Loucy (cell line): Measurements from ENCODE around the gene MAP1LC3A.

Experiments
- CTCF ChIP-seq: fragments of 200-600 bp; sonication (generic); conservative IDR thresholded peaks from 2 replicates; pipeline ENCODE4 v1.5.1; 2014; ENCODE audit warnings: mild to moderate bottlenecking, antibody characterized with exemption, low read length
- EZH2phosphoT487 ChIP-seq: fragments of 200-600 bp; IDR thresholded peaks from 2 replicates; pipeline ENCODE4 v1.6.1; 2018; ENCODE audit warnings: antibody characterized with exemption, mild to moderate bottlenecking, moderate library complexity, borderline replicate concordance

GRCh38 chr20:34541917-34542316, 16.6 kb upstream of the MAP1LC3A start:
- TF ChIP-seq CTCF: no peak
- TF ChIP-seq EZH2phosphoT487: no peak
